ENCODE results near the gene CDKL1. TPM values are rescaled to one million over a fixed set of nuclear protein-coding genes. Genes with fewer than 3 reads are reported as not detected.

Gene CDKL1
- total RNA-seq, 2 experiments from 2014 or later = 13.5 to 17.6 TPM

DNA sequence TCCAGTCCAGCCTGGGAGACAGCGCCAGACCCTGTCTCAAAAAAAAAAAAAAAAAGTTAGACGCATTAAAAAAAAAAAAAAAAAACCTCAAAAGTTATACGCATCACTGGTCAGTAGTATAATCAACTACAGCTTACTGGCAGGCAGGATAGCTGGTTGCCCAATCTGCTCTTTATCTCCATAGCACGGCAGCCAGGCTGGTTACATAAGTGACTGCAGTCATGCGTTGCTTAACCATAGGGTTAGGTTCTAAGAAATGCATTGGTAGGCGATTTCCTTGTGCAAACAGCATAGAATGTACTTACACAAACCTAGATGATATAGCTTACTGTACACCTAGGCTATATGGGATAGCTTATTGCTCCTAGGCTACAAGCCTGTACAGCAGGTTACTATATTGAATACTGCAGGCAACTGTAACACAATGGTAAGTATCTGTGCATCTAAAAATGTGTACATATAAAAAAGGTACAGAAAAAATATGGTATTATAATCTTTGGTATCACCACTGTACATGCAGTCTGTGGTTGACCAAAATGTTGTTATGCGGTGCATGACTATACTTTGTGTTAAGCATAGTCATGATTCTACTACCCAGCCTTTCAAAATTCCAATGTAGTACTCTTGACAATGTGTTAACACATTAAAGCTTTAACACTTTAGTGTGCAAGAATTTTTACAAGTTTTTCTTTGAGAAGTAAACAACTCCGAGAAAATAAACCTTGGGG lies 92.8 kb downstream of the CDKL1 start:
- Mint-ChIP-seq H3K4me3 (no peak overlapping the region), H3K36me3 (peaks cover 40% of the 10 kb centered on the region), H3K4me1 (peaks cover 14% of the 10 kb centered on the region), H3K27ac (no peak overlapping the region), H3K27me3 (no peaks in the 10 kb centered on the region), H3K9me3 (ENCODE audit: low read depth) (no peaks in the 10 kb centered on the region)
- CTCF ChIA-PET = no interaction called here
- no peak for DNase-seq
- no peak for ATAC-seq

DNA sequence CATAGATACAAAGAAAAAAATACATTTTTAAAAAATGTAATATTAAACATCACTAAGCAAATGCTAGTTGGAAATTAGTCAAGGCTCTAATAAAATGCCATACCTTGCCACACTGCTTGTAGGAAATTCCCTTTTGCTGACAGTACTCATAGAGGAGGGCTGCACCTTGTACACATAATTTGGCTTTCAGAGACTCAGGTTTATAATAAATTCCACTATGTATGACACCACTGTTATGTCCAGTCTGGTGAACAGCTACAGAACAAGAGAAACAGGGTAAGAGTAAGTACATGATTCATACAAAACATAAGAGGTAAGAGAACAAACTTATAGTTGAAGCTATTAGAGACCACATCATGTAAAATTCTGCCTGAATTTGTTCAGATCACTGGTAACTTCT lies 94.8 kb downstream of the CDKL1 start:
- DNase-seq = no peak
- no peak for ATAC-seq
- Mint-ChIP-seq H3K36me3 (peaks cover 47% of the 10 kb centered on the region), H3K27ac (no peak overlapping the region), H3K4me1 (peaks cover 12% of the 10 kb centered on the region), H3K4me3 (no peak overlapping the region), H3K27me3 (no peaks in the 10 kb centered on the region), H3K9me3 (ENCODE audit: low read depth) (no peaks in the 10 kb centered on the region)
- CTCF ChIA-PET = interaction anchor here (1.5 kb wide), 1 partner anchor 9 kb away, joined by 5 read pairs; no protein-coding TSS in a partner anchor

DNA sequence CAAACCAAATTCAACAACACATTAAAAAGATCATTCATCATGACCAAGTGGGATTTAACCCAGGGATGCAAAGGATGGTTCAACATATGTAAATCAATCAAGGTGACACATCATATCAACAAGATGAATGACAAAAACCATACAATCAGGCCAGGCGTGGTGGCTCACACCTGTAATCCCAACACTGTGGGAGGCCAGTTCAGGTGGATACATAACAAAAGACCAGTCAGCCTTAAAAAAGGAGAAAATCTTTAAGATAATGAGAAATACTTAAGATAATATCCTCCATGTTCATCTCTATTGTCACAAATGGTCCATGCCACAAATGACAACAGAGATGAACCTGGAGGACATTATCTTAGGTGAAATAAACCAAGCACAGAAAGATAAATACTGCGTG lies 97.1 kb downstream of the CDKL1 start:
- Mint-ChIP-seq H3K4me3 (no peak overlapping the region), H3K27ac (no peak overlapping the region), H3K36me3 (peaks cover 44% of the 10 kb centered on the region), H3K9me3 (ENCODE audit: low read depth) (no peaks in the 10 kb centered on the region), H3K4me1 (peaks cover 8% of the 10 kb centered on the region), H3K27me3 (no peaks in the 10 kb centered on the region)
- DNase-seq (no peak), ATAC-seq (no peak)
- CTCF ChIA-PET = no interaction called here

DNA sequence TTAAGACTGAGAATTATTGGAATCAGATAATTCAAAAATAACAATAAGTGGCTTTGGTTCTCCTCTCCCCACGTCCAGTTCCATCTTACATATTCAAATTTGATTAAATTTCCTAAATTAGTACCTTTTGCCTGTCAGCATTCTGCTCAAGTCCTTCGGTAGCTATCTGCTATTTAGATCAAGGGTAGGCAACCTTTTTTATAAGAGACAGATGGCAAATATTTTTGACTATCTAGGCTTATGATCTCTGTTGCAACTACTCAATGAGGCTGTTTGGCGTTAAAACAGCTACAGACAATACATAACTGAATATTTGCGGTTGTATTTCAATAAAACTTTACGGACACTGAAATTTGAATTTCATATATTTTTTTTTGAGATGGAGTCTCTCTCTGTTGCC lies 106.4 kb downstream of the CDKL1 start:
- Mint-ChIP-seq H3K9me3 (ENCODE audit: low read depth) (no peaks in the 10 kb centered on the region), H3K36me3 (peaks cover 36% of the 10 kb centered on the region), H3K27ac (no peak overlapping the region), H3K4me3 (no peak overlapping the region), H3K27me3 (no peaks in the 10 kb centered on the region), H3K4me1 (no peaks in the 10 kb centered on the region)
- CTCF ChIA-PET = interaction anchor here (1.0 kb wide), 1 partner anchor 10 kb away, joined by 3 read pairs; no protein-coding TSS in a partner anchor
- DNase-seq = no peak
- ATAC-seq = no peak

DNA sequence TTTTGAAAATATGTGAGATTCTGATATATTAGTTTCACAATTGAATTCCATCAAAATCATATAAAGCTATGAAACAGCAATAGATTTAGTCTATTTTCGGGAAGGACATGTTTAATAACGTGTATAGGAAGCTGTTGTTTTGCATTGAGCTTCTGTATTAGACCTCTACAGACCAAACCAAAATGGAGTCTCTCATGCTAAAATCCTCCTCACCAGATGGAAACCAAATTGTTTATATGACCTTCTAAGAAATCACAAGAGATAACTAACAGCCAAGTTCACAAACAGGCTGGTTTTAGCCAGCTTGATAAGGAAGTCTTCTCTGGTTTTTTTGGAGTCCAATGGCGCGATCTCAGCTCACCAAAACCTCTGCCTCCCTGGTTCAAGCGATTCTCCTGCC lies 108.5 kb downstream of the CDKL1 start:
- DNase-seq (no peak), ATAC-seq (no peak)
- H3K9me3 Mint-ChIP-seq (ENCODE audit: low read depth) = no peaks in the 10 kb centered on the region
- CTCF ChIA-PET = interaction anchor here (1.0 kb wide), 1 partner anchor 55 kb away, joined by 4 read pairs; no protein-coding TSS in a partner anchor
- H3K27ac Mint-ChIP-seq = no peak overlapping the region
- H3K36me3 Mint-ChIP-seq = peaks cover 28% of the 10 kb centered on the region
- H3K4me3 Mint-ChIP-seq = no peak overlapping the region
- H3K27me3 Mint-ChIP-seq = no peaks in the 10 kb centered on the region
- no peaks in the 10 kb centered on the region for H3K4me1 Mint-ChIP-seq

DNA sequence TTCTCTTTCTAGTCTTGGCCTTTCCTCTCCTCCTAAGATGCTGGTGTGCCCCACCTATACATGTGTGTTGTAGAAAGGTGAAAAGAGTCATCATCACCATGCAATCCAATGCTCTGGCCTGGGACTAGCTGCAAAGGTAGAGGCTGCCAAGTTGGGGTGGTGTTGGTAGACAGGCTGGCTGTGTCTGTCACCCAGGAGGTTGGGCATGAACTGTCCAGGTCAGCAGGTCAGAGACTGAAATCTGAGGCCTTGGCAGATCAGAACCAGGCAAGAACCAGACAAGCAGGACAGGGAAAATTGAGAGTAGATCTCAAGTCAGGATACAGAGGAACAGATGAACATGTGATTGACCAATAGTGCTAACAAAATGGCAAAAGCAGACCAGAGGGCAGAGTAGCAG lies 110.8 kb downstream of the CDKL1 start:
- ATAC-seq (no peak), DNase-seq (no peak)
- no peaks in the 10 kb centered on the region for H3K27me3 Mint-ChIP-seq
- no peaks in the 10 kb centered on the region for H3K4me1 Mint-ChIP-seq
- no peaks in the 10 kb centered on the region for H3K9me3 Mint-ChIP-seq (ENCODE audit: low read depth)
- no peak overlapping the region for H3K27ac Mint-ChIP-seq
- no peak overlapping the region for H3K4me3 Mint-ChIP-seq
- CTCF ChIA-PET = no interaction called here
- peaks cover 17% of the 10 kb centered on the region for H3K36me3 Mint-ChIP-seq

Small RNA genes within 50 kb of the gene (microRNA-seq; reads per million reads assigned to microRNA genes)
- gene MIR4504 = 3.0 reads per million

Other genes starting within 250 kb of the CDKL1 start
- gene SOS2, start 165.3 kb downstream of the CDKL1 start, total RNA-seq = 10 to 100 TPM; 18.0 to 19.7 TPM
- gene L2HGDH, start 84.7 kb downstream of the CDKL1 start, total RNA-seq = 10 to 100 TPM; 13.5 to 15.0 TPM
- gene DMAC2L, start 84.6 kb downstream of the CDKL1 start, total RNA-seq = 10 to 100 TPM; 13.3 to 16.1 TPM
- gene MAP4K5, start 135.7 kb upstream of the CDKL1 start, total RNA-seq = 10 to 100 TPM; 31.4 to 38.7 TPM
- 1 to 10 TPM; 1.3 to 2.2 TPM for gene ATL1, start 163.3 kb upstream of the CDKL1 start, total RNA-seq